Panc1 (cell line): ENCODE results near the gene PTPRCAP.

Experiments used
- TF ChIP-seq, protein P1 (sequence below): fragments of 450-650 bp; IDR thresholded peaks from 2 replicates; pipeline ENCODE4 v1.5.1; 2017; ENCODE audit warnings: mild to moderate bottlenecking
- TF ChIP-seq, protein P2 (sequence below), 2 experiments: IDR thresholded peaks; 2 replicates each; pipeline ENCODE4 v1.6.1; 2011 to 2012; ENCODE audit warnings: low read depth in 2 of 2, control low read depth in 1 of 2, low read length in 1 of 2, mild to moderate bottlenecking in 1 of 2, moderate library complexity in 1 of 2; ENCODE audit not compliant: insufficient read depth in 1 of 2

DNA sequence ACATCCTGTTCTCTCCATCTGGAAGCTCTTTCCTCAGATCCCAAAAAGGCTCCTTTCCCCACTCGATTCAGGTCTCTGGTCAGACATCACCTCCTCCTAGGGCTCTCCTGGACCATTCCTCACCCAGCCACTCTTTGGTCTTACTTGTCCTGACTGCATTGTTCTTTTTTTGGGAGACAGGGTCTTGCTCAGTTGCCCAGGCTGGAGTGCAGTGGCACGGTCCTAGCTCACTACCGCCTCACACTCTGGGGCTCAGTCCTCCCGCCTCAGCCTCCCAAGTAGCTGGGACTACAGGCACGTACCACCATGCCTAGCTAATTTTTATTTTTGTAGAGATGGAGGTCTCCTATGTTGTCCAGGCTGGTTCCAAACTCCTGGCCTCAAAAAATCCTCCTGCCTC is 8.0 kb upstream of the PTPRCAP start:
- TF ChIP-seq, protein P1, sequence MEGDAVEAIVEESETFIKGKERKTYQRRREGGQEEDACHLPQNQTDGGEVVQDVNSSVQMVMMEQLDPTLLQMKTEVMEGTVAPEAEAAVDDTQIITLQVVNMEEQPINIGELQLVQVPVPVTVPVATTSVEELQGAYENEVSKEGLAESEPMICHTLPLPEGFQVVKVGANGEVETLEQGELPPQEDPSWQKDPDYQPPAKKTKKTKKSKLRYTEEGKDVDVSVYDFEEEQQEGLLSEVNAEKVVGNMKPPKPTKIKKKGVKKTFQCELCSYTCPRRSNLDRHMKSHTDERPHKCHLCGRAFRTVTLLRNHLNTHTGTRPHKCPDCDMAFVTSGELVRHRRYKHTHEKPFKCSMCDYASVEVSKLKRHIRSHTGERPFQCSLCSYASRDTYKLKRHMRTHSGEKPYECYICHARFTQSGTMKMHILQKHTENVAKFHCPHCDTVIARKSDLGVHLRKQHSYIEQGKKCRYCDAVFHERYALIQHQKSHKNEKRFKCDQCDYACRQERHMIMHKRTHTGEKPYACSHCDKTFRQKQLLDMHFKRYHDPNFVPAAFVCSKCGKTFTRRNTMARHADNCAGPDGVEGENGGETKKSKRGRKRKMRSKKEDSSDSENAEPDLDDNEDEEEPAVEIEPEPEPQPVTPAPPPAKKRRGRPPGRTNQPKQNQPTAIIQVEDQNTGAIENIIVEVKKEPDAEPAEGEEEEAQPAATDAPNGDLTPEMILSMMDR, result no peak
- TF ChIP-seq, protein P2, sequence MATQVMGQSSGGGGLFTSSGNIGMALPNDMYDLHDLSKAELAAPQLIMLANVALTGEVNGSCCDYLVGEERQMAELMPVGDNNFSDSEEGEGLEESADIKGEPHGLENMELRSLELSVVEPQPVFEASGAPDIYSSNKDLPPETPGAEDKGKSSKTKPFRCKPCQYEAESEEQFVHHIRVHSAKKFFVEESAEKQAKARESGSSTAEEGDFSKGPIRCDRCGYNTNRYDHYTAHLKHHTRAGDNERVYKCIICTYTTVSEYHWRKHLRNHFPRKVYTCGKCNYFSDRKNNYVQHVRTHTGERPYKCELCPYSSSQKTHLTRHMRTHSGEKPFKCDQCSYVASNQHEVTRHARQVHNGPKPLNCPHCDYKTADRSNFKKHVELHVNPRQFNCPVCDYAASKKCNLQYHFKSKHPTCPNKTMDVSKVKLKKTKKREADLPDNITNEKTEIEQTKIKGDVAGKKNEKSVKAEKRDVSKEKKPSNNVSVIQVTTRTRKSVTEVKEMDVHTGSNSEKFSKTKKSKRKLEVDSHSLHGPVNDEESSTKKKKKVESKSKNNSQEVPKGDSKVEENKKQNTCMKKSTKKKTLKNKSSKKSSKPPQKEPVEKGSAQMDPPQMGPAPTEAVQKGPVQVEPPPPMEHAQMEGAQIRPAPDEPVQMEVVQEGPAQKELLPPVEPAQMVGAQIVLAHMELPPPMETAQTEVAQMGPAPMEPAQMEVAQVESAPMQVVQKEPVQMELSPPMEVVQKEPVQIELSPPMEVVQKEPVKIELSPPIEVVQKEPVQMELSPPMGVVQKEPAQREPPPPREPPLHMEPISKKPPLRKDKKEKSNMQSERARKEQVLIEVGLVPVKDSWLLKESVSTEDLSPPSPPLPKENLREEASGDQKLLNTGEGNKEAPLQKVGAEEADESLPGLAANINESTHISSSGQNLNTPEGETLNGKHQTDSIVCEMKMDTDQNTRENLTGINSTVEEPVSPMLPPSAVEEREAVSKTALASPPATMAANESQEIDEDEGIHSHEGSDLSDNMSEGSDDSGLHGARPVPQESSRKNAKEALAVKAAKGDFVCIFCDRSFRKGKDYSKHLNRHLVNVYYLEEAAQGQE (IDR thresholded peaks at IDR 0.05; ENCODE audit: insufficient read depth in 1 of 2, low read depth in 2 of 2, low read length in 1 of 2), result no peak
